Activated CD8-positive, alpha-beta memory T cell treated with anti-CD3 and anti-CD28 coated beads for 48 hours (primary cell): ENCODE results near the gene TMEM239.
"Not testable (repeated sequence)": the region's sequence is repeated elsewhere in the genome, so short reads cannot be mapped to it uniquely, and the experiment has no call there.

Experiments
- DNase-seq, 3 experiments: peaks; one replicate each; pipeline ENCODE4 v3.0.0-alpha.2; 2020; ENCODE audit warnings: low read depth in 2 of 3, low spot score in 2 of 3

TMEM239 gene

DNA sequence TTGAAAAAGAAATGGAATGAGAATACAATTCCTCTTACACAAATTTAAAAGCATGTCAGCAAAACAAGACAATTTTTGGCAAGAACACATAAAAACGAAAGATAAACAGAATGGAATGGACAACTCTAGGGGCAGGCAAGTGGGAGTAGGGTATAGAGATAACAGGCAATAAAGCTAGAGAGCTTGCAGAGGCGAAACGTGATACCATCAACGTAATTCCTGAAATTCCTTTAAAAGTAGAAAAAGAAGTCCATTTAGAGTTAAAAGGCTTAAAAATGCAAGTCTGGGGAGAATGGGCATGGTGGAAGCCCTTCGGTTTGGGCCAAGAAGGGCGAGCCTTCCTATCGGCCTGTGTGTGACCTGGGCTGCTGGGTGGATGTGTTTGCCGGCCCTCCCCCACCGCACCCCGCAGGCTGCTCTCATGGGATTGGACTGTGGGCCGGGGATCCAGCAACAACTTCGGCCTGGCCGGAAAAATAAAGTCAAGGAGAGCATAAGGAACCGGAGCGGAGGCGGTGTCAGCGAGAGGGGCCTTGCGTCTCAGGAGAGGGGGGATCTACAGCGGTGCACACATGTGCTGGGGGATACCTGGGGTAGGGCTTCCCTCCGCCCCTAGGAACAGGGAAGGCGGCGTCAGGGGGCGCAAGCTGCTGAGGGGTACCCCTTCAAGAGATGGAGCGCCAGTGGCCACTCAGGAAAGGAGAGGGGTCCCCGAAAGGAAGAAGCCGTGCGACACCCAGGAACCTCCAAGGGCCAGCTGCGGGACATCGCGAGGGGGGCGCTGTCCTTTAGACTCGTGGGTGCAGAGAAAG lies 4.1 kb downstream of the TMEM239 start:
- no peak for DNase-seq

DNA sequence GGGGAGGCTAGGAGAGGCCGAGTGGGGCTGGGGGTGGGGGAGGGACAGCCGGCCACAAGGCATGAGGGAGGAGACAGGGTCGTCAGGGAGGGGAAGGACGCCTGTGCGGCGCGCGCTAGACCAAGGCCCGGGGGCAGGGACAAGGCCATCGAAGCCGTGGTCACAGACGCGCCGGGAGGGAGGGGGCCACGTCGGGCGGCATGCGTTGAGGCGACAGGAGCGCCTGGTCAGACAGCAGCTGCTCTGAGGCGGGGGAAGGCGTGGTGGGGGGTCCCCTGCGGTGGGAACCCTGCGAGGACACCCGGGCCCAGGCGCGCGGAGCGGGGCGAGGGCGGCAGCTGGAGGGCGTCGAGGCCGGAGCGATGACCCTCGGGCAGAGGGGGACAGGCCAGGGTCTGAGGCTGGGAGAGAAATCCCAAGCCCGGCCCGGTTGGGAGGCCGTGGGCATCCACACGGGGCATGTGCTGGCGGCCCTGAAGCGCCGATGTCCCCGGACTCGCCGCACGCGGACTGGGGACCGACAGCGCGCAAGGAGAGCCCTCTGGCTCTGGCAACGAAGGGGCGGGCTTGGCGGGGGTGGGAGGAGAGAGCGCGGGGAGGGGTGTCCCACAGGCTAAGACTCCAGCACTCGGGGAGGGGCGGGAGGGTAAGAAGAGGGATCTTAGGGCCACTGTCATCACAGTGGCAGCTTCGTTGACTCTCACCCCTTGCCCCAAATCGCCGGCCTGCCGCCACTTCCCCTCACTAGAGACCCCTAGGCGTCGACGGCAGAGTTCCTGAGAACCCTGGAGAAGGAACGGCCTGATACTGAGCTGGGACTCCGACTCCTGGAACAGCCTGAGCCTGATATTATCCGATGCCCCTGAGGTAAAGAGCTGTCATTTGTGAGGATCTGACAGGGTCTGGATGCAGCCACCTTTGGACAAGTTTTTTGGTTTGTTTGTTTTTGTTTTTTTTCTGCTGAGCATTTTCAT lies 5.0 kb downstream of the TMEM239 start:
- DNase-seq, result no peak

DNA sequence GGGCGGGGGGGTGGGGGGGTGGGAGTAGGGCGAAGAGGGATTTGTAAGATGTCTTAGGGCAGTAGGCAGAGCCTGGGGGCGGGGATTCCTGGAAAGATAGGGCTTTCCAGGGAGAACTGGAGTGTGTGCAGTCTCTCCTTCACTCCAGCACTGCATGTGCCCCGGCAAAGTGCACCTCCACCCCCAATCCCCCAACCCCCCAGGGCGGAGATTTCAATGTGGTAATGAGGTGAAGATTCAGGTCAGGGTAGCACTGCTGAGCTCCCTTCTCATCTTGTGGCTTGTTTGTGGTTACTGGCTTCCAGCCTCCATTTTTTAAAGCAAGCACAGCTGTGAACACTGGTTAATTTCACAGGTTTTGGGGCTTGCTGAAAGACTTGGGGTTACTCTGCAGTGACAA lies 5.9 kb downstream of the TMEM239 start:
- no peak for DNase-seq

DNA sequence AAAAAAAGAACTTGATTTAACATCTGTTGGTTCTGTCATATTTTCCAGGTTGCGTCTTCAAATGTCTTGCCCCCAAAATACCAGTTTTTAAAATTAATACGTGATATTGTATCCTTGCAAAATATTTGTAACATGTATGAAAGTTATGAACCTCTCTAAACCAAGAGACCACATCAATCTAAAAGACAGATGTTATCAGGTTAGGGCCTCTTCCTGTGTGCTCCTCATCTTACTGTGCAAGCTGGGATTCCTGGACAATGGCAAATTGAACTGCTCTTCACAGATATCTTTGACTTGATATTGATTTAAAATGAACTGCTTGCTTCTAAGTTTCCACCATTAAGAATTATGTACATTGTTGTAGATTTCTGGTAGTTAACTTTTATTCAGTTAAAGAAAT lies 9.6 kb downstream of the TMEM239 start:
- DNase-seq, result no peak

DNA sequence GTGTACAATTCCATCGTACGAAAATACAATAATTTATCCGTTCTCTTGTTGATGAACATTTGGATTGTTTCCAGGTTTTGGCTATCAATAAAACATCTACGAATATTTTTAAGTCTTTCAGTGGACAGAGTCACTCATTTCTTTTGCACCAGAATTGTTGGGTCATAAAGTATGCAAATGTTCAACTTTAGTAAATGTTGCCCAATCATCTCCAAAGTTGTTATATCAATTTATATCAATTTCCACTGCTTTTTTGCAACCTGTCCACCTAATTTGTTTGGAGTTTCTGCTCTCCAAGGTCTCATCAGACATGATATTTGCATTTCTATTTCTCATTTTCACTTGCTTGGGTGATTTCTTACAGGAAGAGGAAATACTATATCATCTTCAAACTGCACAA lies 10.5 kb downstream of the TMEM239 start:
- no peak for DNase-seq

DNA sequence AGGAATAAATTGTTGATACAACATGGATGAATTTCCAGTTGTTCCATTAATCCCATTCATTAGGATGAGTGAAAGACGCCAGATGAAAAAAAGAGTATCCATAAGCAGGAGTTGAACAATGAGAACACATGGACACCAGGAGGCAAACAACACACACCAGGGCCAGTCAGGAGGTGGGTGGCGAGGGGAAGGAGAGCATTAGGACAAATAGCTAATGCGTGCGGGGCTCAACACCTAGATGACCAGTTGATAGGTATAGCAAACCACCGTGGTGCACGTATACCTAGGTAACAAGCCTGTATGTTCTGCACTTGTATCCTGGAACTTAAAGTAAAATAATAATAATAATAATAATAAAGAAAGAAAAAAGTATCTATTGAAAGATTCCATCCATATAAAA lies 13.2 kb downstream of the TMEM239 start:
- DNase-seq, result no peak

DNA sequence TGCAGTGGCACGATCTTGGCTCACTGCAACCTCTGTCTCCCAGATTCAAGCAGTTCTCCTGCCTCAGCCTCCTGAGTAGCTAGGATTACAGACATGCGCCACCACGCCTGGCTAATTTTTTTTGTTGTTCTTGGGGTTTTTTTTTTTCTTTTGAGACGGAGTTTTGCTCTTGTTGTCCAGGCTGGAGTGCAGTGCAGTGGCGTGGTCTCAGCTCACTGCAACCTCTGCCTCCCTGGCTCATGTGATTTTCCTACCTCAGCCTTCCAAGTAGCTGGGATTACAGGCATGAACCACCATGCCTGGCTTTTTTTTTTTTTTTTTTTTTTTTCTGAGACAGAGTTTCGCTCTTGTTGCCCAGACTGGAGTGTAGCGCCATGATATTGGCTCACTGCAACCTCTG lies 15.0 kb downstream of the TMEM239 start:
- not testable (repeated sequence) for DNase-seq

DNA sequence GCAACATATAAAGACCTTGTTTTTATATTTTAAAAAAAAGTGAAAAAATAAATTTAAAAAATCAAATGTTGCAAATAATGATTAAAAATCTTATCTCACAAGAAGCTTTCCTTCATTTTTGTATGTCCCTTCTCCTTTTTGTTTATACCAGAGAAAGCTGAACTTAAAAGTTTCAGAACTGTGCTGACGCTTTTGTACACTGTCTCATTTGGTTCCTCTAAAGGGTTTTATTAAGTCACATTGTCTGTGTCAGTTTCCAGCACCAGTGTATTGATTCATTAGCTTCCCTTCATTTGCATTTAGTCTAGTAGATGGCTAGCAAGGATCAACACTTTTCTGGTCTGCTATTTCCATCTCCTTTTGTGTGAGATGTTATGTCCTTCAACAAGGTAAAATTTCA lies 17.6 kb downstream of the TMEM239 start:
- no peak for DNase-seq

DNA sequence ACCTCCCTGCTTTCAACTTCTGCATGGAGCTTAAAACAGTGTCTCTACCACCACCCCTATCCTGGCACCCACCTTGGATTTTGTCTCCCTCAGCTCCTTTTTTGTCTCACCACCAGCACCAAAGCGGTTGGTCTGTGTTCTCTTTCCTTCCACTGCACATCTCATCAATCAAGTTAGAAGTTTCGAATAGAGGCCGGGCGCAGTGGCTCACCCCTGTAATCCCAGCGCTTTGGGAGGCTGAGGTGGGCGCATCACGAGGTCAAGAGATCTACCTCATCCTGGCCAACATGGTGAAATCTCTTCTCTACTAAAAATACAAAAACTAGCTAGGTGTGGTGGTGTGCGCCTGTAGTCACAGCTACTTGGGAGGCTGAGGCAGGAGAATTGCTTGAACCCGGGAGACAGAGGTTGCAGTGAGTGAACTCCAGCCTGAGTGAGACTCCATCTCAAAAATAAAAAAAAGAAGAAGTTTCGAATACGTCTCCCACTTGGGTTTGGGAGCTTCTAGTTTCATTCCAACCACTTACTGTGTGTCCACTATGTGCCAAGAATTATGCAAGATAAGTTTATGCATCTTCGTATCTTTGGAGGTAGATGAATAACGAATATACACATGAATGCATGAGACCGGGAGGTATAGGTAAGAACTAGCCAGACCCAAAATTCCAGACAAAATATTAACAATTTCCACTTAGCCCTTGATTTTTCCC lies 18.4 kb downstream of the TMEM239 start:
- DNase-seq, result no peak

DNA sequence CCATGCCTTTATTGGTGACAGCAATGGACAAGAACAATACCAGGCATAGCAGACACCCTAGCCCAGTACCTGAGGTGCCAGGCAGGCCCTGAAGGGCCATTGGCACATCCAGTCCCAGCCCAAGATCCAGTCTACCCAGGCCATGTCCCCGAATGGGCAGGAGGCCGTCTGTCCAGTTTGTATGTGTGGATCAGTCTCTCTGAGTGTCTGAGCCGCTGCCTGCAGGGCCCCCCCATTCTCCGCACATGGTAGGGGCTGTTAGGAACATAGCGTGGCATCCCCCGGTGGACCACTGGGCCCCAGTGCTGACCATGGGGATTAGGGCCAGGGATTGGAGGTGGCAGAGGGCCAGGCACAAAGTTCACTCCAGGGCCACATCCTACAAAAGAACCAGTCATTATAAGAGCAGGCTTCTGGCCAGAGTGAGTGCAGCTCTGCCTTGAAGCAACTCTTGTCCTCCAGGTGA lies 19.2 kb downstream of the TMEM239 start:
- no peak for DNase-seq

DNA sequence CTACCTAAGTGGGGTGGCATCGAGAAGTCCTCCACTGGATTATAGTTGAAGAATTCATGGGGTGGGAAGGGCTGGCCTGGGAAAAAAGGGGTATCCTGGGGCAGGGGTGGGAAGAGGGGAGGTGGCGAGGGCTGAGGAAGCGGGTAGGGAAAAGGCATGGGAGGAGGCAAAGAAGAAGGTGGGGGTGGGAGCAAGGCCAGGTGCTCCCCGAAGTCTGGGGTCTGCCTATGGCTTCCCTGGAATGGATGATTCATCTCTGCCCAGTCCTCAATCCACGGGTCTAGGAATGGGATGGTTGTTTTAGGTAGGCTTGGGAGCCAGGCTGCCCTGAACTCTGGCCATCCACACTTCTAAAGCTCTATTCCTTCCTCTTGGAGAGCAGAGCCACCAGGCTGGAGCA lies 19.9 kb downstream of the TMEM239 start:
- DNase-seq, result no peak

DNA sequence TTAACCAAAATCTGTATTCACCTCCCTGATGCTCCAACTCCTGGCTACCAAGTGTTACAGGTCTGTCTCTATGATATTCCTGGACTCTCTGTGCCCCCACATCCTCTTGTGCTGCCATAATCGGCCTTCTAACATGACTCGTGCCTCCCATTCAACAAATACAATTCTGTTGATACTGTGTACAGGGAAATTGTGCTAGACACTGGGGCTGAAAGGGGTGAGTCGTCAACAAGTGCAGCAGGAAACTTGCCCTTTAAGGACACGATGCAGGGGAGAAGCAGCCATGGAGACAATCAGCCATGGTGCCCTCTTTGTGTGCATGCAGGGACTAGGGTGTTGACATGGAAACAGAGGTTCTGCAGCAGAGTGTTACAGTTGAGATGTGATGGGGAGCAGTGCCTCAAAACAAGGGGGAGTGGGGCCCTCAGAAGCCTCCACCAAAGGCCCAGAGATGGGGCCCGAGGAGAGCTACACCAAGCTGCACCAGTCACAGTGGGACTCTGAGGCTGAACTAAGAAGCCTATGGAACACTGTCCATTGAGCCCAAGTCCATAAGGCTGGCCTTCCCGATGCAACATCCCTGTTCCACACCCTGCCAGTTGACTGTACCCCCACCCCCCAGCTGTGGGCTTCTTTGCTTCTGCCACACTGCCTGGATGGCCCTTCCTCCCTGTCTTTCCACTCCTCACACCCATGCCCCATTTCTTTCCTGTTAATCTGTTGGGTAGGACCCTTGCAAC lies 21.2 kb downstream of the TMEM239 start:
- no peak for DNase-seq

DNA sequence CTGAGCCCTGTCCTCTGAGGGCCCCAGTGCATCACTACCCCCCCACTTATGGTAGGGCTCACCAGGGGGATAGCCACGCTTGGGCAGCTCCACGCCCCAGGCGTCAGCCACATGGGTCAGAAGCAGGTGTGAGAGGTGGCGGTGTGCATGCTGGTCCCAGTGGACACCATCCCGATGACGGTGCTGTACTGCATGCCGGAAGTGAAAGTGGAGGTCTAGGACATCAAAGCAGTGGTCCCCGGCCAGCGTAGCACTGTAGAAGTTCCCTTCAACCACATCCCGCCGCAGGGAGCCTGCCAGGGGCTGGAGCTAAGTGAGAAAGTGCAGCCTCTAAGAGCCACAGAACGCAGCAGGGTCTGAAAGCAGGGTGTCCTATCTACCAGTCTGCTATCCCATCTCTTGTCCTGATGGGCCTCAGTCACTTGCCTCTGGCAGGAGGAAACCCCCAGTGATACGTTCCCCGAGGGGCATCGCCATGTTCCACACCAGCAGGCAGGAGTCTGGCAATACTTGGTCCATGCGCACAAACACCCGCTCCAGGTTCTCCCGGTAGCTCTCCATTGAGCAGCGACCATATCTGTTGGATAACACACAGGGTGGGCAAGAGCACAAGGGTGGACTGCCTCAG lies 22.1 kb downstream of the TMEM239 start:
- no peak for DNase-seq

DNA sequence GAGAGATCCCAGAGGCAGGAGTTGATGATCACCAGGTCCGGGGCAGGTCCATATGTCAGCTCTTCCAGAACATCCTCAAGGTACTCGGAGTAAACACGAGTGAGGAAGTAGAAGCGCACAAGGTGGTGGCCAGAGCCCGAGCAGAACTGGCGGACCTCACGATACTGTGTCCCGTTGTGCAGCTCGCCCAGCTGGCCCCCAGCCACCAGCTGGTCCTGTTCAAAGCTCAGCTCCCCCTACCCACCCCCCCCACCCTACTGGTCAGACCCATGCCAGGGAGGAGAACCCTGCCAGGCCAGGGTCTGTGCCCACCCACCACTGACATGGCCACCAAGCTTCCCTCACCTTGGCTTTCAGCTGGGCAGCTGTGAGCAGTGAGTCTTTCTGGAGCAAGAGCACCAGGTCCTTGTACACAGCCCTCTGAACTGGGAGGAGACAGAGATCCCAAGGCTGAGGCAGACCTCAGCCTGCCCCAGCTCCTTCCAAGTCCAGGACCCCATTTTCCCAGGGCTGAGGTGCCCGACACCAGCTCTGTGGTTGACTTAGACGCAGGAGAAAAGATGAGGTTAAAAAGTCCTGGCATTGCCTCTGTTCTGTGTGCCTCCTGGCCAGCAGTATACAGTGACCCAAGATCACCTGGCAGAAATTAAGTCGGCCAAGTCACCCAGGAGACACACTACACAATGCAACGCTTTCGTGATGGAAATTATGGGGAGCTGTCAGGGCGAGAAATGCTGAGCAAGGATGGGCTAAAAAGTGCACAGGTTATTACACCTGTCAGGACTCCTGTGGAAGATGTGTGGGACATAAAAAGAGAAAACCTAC lies 22.9 kb downstream of the TMEM239 start:
- no peak for DNase-seq

DNA sequence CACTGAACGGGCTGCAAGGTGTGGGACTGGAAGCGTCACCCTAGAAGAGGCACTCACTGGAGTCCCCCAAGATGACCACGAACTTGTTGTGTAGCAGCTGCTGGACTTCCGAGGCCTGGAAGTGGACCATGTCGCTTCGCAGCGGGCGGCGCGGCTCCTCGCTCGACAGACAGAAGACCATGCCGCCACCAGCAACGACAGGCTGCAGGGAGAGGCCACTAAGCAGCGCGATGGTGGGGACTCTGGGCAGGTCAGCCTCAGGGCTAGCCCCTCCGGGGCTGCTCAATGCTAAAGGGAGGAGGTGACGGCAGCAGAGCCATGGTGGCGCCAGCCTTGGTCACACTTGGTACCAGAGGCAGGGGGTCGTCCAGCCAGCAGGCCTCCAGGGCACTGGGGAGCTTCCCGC lies 23.6 kb downstream of the TMEM239 start:
- DNase-seq, result no peak

DNA sequence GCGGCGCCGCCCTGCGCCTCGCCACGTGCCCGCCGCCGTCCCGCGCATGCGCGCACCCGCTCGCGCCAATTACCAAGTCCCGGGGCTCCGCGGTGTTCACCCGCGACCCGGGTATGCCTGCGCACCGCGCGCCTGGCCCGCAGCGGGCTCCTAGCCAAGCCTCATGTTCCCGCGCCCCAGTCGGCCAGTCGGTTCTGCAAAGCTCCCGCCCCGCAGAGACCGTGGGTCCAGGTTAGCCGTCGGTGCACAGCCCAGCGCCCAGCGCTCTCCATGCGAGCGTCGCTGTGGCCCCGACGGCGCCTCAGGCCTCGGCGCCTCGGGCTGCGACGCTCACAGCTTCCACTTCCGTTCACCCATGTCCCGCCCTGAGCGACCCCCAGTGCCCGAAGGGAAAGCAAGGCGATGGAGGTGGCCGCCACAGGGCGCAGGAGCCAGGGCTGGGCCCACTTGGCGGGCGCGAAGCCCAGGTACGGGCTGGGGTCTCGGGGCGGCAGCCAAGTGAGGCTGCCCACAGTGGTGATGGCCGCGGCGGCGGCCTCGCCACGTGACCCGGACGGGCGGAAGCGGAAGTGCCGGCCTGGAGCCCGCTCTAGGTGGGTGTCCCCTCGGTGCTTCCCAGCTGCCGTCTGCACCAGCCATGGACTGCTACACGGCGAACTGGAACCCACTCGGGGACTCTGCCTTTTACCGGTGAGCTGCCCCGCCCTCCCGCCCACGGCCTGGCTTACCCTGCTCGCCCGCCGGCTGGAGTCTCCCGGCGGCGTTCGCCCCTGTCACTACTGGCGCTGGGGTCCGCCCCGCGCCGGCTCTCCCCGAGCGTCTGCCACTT lies 24.2 kb downstream of the TMEM239 start, which contains the start of the genes PCED1A and VPS16:
PCED1A (minus strand) TSS at position 518 of the 829 bp plus-strand sequence. CDS start 743 bp downstream, outside the sequence.
VPS16 (plus strand) TSS at position 608 of the 829 bp plus-strand sequence; CDS start at position 638, 30 bp downstream.
- DNase-seq, result peak; percentile 76 to 92 (median 85)

DNA sequence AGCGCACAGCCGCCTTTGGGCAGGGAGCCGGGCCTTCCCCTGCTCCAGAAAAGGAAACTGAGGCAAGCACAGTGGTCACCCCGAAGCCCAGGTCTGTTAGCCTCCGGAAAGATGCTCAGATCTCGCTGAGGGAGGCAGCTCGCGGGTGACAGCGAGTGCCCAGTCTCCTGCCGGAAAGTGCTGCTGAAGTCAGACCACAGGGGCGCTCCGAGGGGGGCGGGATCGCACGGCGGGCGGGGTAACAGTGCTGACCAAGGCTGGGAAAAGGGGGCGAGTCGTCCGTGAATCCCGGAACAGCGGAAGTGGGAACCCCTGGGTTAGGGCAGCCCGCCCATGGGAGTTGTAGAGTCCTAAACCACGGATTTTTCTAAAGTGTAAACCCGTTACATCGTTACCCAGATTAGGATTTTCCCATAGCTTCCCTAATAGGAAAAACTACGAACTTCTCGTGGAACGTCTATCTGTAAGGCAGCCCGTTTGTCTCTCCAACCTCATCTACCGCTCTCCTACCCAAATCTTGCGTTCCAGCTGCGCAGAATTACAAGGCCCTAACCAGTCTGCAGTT lies 24.9 kb downstream of the TMEM239 start:
- peak in 1 of 3 experiments; percentile 26 for DNase-seq

DNA sequence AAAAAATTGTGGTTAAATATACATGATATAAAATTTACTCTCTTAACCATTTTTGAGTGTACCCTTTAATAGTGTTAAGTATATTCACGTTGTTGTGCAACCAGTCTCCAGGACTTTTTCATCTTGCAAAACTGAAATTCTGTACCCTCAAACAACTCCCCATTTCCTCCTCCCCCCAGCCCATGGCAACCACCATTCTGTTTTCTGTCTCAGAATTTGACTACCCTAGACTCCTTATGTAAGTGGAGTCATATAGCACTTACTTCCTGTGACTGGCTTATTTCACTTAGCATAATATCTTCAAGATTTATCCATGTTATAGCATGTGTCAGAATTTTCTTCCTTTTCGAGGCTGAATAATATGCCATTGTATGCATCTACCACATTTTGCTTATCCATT lies 29.4 kb downstream of the TMEM239 start:
- no peak for DNase-seq
